SKM-1 (cell line): ENCODE results near the gene VTCN1.
"Not testable (repeated sequence)": the region's sequence is repeated elsewhere in the genome, so short reads cannot be mapped to it uniquely, and the experiment has no call there.

ENCODE experiments used
- DNase-seq: peaks from one replicate; lab custom pipeline; 2025; ENCODE audit not compliant: unreplicated experiment; lab: John Stamatoyannopoulos, UW

Gene VTCN1

GRCh38 chr1:117128323-117129079, 82.2 kb downstream of the VTCN1 start:
- DNase-seq: no peak

GRCh38 chr1:117127795-117128194, 82.9 kb downstream of the VTCN1 start:
- DNase-seq: no peak

GRCh38 chr1:117124661-117125060, 86.1 kb downstream of the VTCN1 start:
- no peak for DNase-seq

GRCh38 chr1:117123274-117123673, 87.5 kb downstream of the VTCN1 start:
- no peak for DNase-seq

- no peak for DNase-seq
These were observed 88.2 kb downstream of the VTCN1 start for GRCh38 chr1:117122330-117123025.

- DNase-seq: peak; percentile 87
These were observed 89.0 kb downstream of the VTCN1 start, which contains the start of gene TRIM45 for GRCh38 chr1:117121589-117122329. TRIM45 (minus strand) TSS chr1:117121749; CDS start chr1:117121201, 548 bp downstream.

GRCh38 chr1:117120774-117121588, 89.7 kb downstream of the VTCN1 start:
- no peak for DNase-seq

GRCh38 chr1:117119144-117119543, 91.6 kb downstream of the VTCN1 start:
- not testable (repeated sequence) for DNase-seq

- DNase-seq: no peak
These were observed 92.6 kb downstream of the VTCN1 start for GRCh38 chr1:117118137-117118536.

GRCh38 chr1:117117697-117118096, 93.0 kb downstream of the VTCN1 start:
- no peak for DNase-seq

- DNase-seq: no peak
These were observed 94.0 kb downstream of the VTCN1 start for GRCh38 chr1:117116784-117117130.

GRCh38 chr1:117116090-117116783, 94.5 kb downstream of the VTCN1 start:
- DNase-seq: no peak

- DNase-seq: no peak
These were observed 95.8 kb downstream of the VTCN1 start for GRCh38 chr1:117114877-117115276.

GRCh38 chr1:117113199-117113598, 97.5 kb downstream of the VTCN1 start:
- DNase-seq: no peak

- DNase-seq: no peak
These were observed 98.5 kb downstream of the VTCN1 start for GRCh38 chr1:117112047-117112717.

GRCh38 chr1:117110774-117111173, 100.0 kb downstream of the VTCN1 start:
- no peak for DNase-seq

- no peak for DNase-seq
These were observed 103.4 kb downstream of the VTCN1 start for GRCh38 chr1:117107364-117107763.

GRCh38 chr1:117106478-117106877, 104.2 kb downstream of the VTCN1 start:
- no peak for DNase-seq

GRCh38 chr1:117105722-117106121, 105.0 kb downstream of the VTCN1 start:
- DNase-seq: no peak

GRCh38 chr1:117104986-117105385, 105.7 kb downstream of the VTCN1 start:
- no peak for DNase-seq
